Fibroblast of peridontal ligament (primary cell): Measurements from ENCODE around the gene EIF2D.
A peak's percentile ranks its signal among the peaks of the same experiment; 100 is the strongest.
"Not testable (repeated sequence)": the region's sequence is repeated elsewhere in the genome, so short reads cannot be mapped to it uniquely, and the experiment has no call there.

ENCODE experiments used
- DNase-seq: peaks from one replicate; pipeline ENCODE4 v3.0.0-alpha.2; 2010; ENCODE audit errors: extremely low read depth

Gene EIF2D

GRCh38 chr1:206612129-206612876 is at the start of gene EIF2D:
TSS of gene EIF2D (minus strand) at chr1:206612465. CDS start at chr1:206612342, 123 bp downstream.
- DNase-seq = peak; percentile 92

GRCh38 chr1:206661161-206661820 is 49.0 kb upstream of the EIF2D start:
- DNase-seq = no peak

- DNase-seq = no peak
Measured at GRCh38 chr1:206660136-206660535, 47.9 kb upstream of the EIF2D start.

GRCh38 chr1:206658981-206659273 is 46.7 kb upstream of the EIF2D start:
- DNase-seq = no peak

GRCh38 chr1:206658264-206658980 is 46.2 kb upstream of the EIF2D start:
- DNase-seq = no peak

GRCh38 chr1:206657751-206658150 is 45.5 kb upstream of the EIF2D start:
- DNase-seq = peak; percentile 11

GRCh38 chr1:206656936-206657335 is 44.7 kb upstream of the EIF2D start:
- DNase-seq = no peak

- peak; percentile 40 for DNase-seq
Measured at GRCh38 chr1:206655471-206655882, 43.2 kb upstream of the EIF2D start.

- DNase-seq = no peak
Measured at GRCh38 chr1:206654828-206655227, 42.6 kb upstream of the EIF2D start.

- no peak for DNase-seq
Measured at GRCh38 chr1:206653715-206654459, 41.6 kb upstream of the EIF2D start.

GRCh38 chr1:206651958-206652890 is 40.0 kb upstream of the EIF2D start:
- DNase-seq = peak; percentile 18

GRCh38 chr1:206651014-206651413 is 38.7 kb upstream of the EIF2D start:
- no peak for DNase-seq

- DNase-seq = no peak
Measured at GRCh38 chr1:206649261-206649921, 37.1 kb upstream of the EIF2D start.

- DNase-seq = no peak
Measured at GRCh38 chr1:206647224-206647623, 35.0 kb upstream of the EIF2D start.

GRCh38 chr1:206646504-206646903 is 34.2 kb upstream of the EIF2D start:
- DNase-seq = no peak

GRCh38 chr1:206643118-206643698 is 30.9 kb upstream of the EIF2D start:
- DNase-seq = no peak

GRCh38 chr1:206642074-206642473 is 29.8 kb upstream of the EIF2D start:
- DNase-seq = not testable (repeated sequence)

- peak; percentile 5 for DNase-seq
Measured at GRCh38 chr1:206637605-206638004, 25.3 kb upstream of the EIF2D start.

GRCh38 chr1:206636671-206637070 is 24.4 kb upstream of the EIF2D start:
- DNase-seq = peak; percentile 37

- peak; percentile 16 for DNase-seq
Measured at GRCh38 chr1:206635978-206636345, 23.7 kb upstream of the EIF2D start.
